Body of pancreas (tissue), 4 donors: ENCODE data around the gene GLYATL1. TPM values are rescaled to one million over a fixed set of nuclear protein-coding genes. Genes with fewer than 3 reads are reported as not detected.
A peak's percentile ranks its signal among the peaks of the same experiment; 100 is the strongest.

Experiments used
- ATAC-seq: fragments of 150-250 bp; one replicate; pipeline ENCODE4 v1.9.1; 2016
- DNase-seq, 4 donors: peaks; one replicate each; pipeline ENCODE4 v3.0.0-alpha.2; 2019
- H3K27ac ChIP-seq, 4 donors: fragments of 200-600 bp; sonication (generic); 1 replicate in 3 of 4; 2 replicates in 1 of 4; pipeline versions ENCODE4 v1.5.1 to v1.6.1; 2016 to 2019; ENCODE audit warnings: mild to moderate bottlenecking in 1 of 4, mixed read lengths in 1 of 4, moderate library complexity in 1 of 4
- H3K27me3 ChIP-seq, 2 donors: fragments of 200-600 bp; sonication (generic); one replicate each; pipeline ENCODE4 v1.6.0; 2016; ENCODE audit warnings: mild to moderate bottlenecking in 1 of 2
- H3K36me3 ChIP-seq, 2 donors: fragments of 200-600 bp; sonication (generic); replicated peaks in 1 of 2; 2 replicates each; pipeline ENCODE4 v1.5.1; 2016; ENCODE audit warnings: low read depth in 2 of 2; ENCODE audit not compliant: insufficient read depth in 1 of 2
- H3K4me1 ChIP-seq: fragments of 200-600 bp; sonication (generic); one replicate; pipeline ENCODE4 v1.6.0; 2016
- H3K4me3 ChIP-seq, 2 donors: fragments of 200-600 bp; sonication (generic); 1 replicate in 1 of 2; 2 replicates in 1 of 2; pipeline ENCODE4 v1.5.1; 2016 to 2019
- H3K9me3 ChIP-seq, 3 donors: fragments of 200-600 bp; sonication (generic); 1 replicate in 2 of 3; 2 replicates in 1 of 3; pipeline ENCODE4 v1.5.1; 2016
- POLR2A ChIP-seq, 3 donors: fragments of 450-650 bp; IDR thresholded peaks; one replicate each; pipeline ENCODE4 v1.6.1; 2016; ENCODE audit warnings: antibody characterized with exemption in 3 of 3, mild to moderate bottlenecking in 2 of 3
- WGBS, 2 donors: methylation state at CpG; one replicate each; pipeline ENCODE4 v1.1.5; 2017; 5-methylcytosine and 5-hydroxymethylcytosine counted together
- intact Hi-C: fragments of 100-400 bp; cut with DNase I; formaldehyde crosslinking; loops from one replicate; pipeline ENCODE4 v1.15.1; 2023
- total RNA-seq, 2 donors: library from RNA; depleted of rRNA; stranded (reverse); fragments of >200 nt; gene quantifications; one replicate each; pipeline ENCODE4 v1.1.0, GENCODE V29; 2016
- TF ChIP-seq, protein P1 (sequence below), 7 experiments: fragments of 450-650 bp in 4 of 7; fragments of 200-600 bp in 3 of 7; sonication (generic) in 3 of 7; IDR thresholded peaks; one replicate each; pipeline ENCODE4 v1.5.1; 2016 to 2019; ENCODE audit warnings: antibody characterized with exemption in 7 of 7

The GLYATL1 gene
- total RNA-seq, 2 donors from 2014 or later = 0.78 TPM; not detected in 1

DNA sequence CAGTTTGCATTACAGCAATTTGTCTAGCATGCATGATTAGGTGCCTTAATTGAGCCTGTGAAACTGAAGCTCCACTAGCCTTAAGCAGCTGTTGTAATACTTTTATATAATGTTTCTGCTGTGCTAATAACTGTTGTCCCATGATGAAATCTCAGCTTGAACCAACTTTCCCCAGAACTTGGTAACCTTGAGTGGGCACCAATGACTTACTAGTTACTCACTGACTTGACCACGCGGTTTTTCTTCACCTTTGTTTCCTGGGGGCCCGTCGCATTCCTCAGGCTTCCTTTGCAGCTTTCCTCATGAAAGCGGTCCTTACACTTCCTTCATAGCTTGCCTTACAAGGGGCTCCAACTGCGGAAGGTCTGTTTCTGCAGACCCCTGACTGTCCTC lies 11.2 kb upstream of the GLYATL1 start:
- no peaks in the 10 kb centered on the region for H3K36me3 ChIP-seq
- no peak overlapping the region for H3K27ac ChIP-seq
- ATAC-seq (peak; percentile 9), DNase-seq (no peak)
- 21 to 28% methylated on average over 6 of the region's 6 CpGs for WGBS, 2 donors
- intact Hi-C loops = no loop called here
- H3K4me1 ChIP-seq = peaks cover 33% of the 10 kb centered on the region
- H3K4me3 ChIP-seq = no peak overlapping the region
- no peaks in the 10 kb centered on the region for H3K27me3 ChIP-seq
- H3K9me3 ChIP-seq = no peaks in the 10 kb centered on the region
- TF ChIP-seq, protein P1, sequence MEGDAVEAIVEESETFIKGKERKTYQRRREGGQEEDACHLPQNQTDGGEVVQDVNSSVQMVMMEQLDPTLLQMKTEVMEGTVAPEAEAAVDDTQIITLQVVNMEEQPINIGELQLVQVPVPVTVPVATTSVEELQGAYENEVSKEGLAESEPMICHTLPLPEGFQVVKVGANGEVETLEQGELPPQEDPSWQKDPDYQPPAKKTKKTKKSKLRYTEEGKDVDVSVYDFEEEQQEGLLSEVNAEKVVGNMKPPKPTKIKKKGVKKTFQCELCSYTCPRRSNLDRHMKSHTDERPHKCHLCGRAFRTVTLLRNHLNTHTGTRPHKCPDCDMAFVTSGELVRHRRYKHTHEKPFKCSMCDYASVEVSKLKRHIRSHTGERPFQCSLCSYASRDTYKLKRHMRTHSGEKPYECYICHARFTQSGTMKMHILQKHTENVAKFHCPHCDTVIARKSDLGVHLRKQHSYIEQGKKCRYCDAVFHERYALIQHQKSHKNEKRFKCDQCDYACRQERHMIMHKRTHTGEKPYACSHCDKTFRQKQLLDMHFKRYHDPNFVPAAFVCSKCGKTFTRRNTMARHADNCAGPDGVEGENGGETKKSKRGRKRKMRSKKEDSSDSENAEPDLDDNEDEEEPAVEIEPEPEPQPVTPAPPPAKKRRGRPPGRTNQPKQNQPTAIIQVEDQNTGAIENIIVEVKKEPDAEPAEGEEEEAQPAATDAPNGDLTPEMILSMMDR (IDR thresholded peaks at IDR 0.05) = no peak
- TF ChIP-seq POLR2A (IDR thresholded peaks at IDR 0.05) = no peak

DNA sequence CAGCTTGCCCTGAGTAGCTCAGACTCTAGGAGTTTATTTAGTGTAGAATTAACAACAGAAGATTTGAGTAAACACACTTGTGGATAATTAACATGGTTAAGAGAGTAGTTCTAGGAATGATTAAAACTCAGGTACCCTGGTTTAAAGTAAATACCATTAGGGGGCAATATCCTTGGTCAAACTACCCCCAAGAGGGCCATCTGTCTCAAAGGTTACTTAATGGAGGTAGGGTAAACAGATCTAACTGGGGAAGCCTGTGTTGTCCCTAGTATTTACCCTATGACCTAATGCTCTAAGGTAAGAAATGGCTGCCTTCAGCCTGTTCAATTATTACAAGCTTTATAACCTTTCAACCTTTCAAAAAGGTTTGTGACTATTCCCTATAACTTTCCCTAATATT lies 10.6 kb upstream of the GLYATL1 start:
- H3K9me3 ChIP-seq = no peaks in the 10 kb centered on the region
- ATAC-seq = peak; percentile 51
- H3K27me3 ChIP-seq = no peaks in the 10 kb centered on the region
- intact Hi-C loops = no loop called here
- no peak for TF ChIP-seq POLR2A (IDR thresholded peaks at IDR 0.05)
- TF ChIP-seq, protein P1 (IDR thresholded peaks at IDR 0.05) = no peak
- no peak for DNase-seq
- no peak overlapping the region for H3K4me3 ChIP-seq
- H3K4me1 ChIP-seq = peaks cover 28% of the 10 kb centered on the region
- no peak overlapping the region for H3K27ac ChIP-seq
- H3K36me3 ChIP-seq = no peaks in the 10 kb centered on the region

DNA sequence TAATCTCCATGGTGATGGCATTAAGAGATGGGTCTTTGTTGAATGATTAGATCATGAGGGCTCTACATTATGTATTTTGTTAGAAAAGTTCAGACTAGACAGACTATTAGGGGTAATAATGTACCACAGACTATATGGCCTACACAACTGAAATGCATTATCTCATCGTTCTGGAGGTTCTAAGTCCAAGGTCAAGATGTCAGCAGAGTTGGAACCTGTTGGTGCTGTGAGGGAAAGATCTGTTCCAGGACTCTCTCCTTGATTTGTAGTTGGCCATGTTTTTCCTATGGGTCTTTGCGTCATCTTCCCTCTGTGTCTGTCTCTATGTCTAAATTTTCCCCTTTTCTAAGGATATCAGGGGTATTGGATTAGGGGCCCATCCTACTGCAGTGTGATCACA lies 8.4 kb upstream of the GLYATL1 start:
- H3K27ac ChIP-seq = no peak overlapping the region
- no peak overlapping the region for H3K4me3 ChIP-seq
- ATAC-seq = no peak
- H3K4me1 ChIP-seq = peaks cover 19% of the 10 kb centered on the region
- intact Hi-C loops = no loop called here
- TF ChIP-seq, protein P1 (IDR thresholded peaks at IDR 0.05) = no peak
- TF ChIP-seq POLR2A (IDR thresholded peaks at IDR 0.05) = no peak
- WGBS, 2 donors = 60 to 70% methylated on average over 2 of the region's 2 CpGs
- no peaks in the 10 kb centered on the region for H3K9me3 ChIP-seq
- DNase-seq = no peak
- no peaks in the 10 kb centered on the region for H3K36me3 ChIP-seq
- no peaks in the 10 kb centered on the region for H3K27me3 ChIP-seq

DNA sequence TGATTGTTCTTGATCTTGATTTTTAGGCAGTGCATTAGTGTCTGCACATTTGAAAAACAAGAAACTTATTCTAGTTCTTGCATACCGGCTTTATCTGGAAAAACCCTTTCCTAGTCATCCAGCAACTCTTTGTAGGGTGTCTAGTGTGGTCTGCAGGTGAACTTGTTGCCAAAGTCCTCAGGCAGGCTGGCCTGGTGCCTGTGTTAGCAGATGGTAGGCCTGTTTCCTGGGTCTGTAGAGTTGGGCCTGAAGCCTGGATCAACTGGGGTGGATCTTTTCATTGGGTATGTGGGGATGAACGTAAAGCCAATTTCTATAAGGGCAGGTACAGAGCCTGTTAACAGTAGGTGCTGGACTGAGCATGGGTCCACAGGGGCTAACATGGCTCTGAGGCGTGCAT lies 5.6 kb upstream of the GLYATL1 start:
- Histone ChIP-seq H3K9me3 (no peaks in the 10 kb centered on the region), H3K36me3 (no peaks in the 10 kb centered on the region), H3K27ac (no peak overlapping the region), H3K4me1 (peaks cover 3% of the 10 kb centered on the region), H3K27me3 (no peaks in the 10 kb centered on the region), H3K4me3 (no peak overlapping the region)
- DNase-seq (no peak), ATAC-seq (no peak)
- 71 to 88% methylated on average over 3 of the region's 3 CpGs for WGBS, 2 donors
- no peak for TF ChIP-seq POLR2A (IDR thresholded peaks at IDR 0.05)
- TF ChIP-seq, protein P1 (IDR thresholded peaks at IDR 0.05) = no peak
- intact Hi-C loops = no loop called here

DNA sequence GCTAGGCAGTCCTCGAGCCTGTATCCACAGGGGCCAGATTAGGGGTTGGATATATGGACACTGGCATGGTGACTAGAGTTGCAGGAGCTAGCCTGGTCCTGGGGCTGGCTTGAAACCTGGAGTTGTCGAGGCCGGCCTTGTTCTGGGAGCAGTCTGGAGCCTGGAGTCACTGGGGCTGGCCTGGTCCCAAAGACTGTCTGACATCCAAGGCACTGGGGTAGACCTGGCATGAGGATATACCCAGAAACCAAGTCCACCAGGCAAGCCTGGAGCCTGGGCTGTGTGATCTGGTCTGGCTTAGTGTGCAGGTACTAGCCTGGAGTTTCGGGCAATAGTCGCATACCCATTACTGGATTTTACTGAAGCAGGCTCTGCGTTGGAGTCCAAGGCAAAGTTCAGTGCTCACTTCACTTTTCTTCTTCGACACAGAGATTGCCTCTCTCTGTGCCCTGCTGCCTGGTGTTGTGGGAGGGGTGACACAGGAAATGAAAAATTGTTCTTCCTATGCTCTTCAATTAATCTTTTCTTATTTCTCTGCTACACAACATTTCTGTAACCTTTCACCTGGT lies 4.3 kb upstream of the GLYATL1 start:
- ATAC-seq (no peak), DNase-seq (no peak)
- Histone ChIP-seq H3K27me3 (no peaks in the 10 kb centered on the region), H3K27ac (no peak overlapping the region), H3K36me3 (no peaks in the 10 kb centered on the region), H3K9me3 (no peaks in the 10 kb centered on the region), H3K4me3 (no peak overlapping the region), H3K4me1 (no peaks in the 10 kb centered on the region)
- intact Hi-C loops = no loop called here
- TF ChIP-seq POLR2A (IDR thresholded peaks at IDR 0.05) = no peak
- TF ChIP-seq, protein P1 (IDR thresholded peaks at IDR 0.05) = no peak
- 95 to 97% methylated on average over 4 to 7 of the region's 7 CpGs for WGBS, 2 donors
